PFSK-1 (cell line): ENCODE measurements around the gene CLCN6.

Source experiments
- FOXP2 ChIP-seq: optimal IDR thresholded peaks from 2 replicates; pipeline ENCODE3; 2011; ENCODE audit warnings: borderline replicate concordance, control low read depth, inconsistent platforms; ENCODE audit not compliant: insufficient read depth; ENCODE audit errors: extremely low read length, extremely low read depth
- POLR2AphosphoS5 ChIP-seq: IDR thresholded peaks from 2 replicates; pipeline ENCODE4 v1.6.1; 2012; ENCODE audit warnings: low read depth, mild to moderate bottlenecking, control low read depth, low read length, moderate library complexity
- SIN3A ChIP-seq: IDR thresholded peaks from 2 replicates; pipeline ENCODE4 v1.6.1; 2012; ENCODE audit warnings: mild to moderate bottlenecking, low read length, moderate library complexity, borderline replicate concordance; ENCODE audit not compliant: insufficient read depth
- TAF1 ChIP-seq: IDR thresholded peaks from 2 replicates; pipeline ENCODE4 v1.6.1; 2012; ENCODE audit warnings: low read length, control low read depth, borderline replicate concordance; ENCODE audit not compliant: insufficient read depth
- TF ChIP-seq, protein P1 (sequence below), 2 experiments: IDR thresholded peaks; 2 replicates each; pipeline versions ENCODE4 v1.6.1 to v1.8.0; 2011 to 2012; ENCODE audit warnings: low read depth in 2 of 2, low read length in 2 of 2, control low read depth in 1 of 2, inconsistent platforms in 1 of 2, mild to moderate bottlenecking in 1 of 2, moderate library complexity in 1 of 2; ENCODE audit not compliant: insufficient read depth in 1 of 2

DNA sequence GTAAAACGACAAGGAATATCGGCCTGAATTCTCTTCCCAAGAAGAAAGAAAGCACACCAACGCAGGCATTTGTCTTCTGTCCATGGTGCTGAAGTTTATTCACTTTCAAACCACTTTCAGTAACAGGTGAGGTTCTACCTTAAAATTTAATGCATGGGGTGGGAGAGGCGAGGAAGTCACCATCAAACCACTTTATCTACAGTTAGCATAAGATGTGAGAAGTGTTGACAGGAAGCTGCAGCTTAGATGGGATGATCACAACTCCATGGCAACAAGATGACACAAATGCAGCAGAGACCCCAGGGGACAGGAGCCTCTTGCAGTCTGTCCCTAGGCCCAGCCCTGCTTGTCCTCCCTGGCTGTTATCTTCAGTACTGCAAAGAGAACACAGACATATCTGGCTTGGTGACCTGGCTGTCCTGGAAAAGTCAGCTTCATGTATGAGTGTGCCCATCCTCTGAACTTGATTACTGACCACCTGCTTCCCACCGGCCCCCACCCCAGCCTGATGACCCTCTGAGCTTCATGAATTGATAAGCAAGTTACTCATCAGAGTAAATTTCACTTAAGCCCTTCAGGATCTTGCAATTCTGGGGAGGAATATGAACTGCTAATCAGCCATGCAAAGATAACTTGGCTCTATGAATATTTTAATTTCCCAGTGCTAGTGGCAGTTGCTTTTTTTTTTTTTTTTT is 39.8 kb downstream of the CLCN6 start:
- TF ChIP-seq POLR2AphosphoS5 (no peak), SIN3A (no peak), TAF1 (no peak), FOXP2 (no peak)
- TF ChIP-seq, protein P1, sequence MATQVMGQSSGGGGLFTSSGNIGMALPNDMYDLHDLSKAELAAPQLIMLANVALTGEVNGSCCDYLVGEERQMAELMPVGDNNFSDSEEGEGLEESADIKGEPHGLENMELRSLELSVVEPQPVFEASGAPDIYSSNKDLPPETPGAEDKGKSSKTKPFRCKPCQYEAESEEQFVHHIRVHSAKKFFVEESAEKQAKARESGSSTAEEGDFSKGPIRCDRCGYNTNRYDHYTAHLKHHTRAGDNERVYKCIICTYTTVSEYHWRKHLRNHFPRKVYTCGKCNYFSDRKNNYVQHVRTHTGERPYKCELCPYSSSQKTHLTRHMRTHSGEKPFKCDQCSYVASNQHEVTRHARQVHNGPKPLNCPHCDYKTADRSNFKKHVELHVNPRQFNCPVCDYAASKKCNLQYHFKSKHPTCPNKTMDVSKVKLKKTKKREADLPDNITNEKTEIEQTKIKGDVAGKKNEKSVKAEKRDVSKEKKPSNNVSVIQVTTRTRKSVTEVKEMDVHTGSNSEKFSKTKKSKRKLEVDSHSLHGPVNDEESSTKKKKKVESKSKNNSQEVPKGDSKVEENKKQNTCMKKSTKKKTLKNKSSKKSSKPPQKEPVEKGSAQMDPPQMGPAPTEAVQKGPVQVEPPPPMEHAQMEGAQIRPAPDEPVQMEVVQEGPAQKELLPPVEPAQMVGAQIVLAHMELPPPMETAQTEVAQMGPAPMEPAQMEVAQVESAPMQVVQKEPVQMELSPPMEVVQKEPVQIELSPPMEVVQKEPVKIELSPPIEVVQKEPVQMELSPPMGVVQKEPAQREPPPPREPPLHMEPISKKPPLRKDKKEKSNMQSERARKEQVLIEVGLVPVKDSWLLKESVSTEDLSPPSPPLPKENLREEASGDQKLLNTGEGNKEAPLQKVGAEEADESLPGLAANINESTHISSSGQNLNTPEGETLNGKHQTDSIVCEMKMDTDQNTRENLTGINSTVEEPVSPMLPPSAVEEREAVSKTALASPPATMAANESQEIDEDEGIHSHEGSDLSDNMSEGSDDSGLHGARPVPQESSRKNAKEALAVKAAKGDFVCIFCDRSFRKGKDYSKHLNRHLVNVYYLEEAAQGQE (IDR thresholded peaks at IDR 0.05; ENCODE audit: insufficient read depth in 1 of 2, low read depth in 2 of 2, low read length in 2 of 2), result peak; percentile 92 to 97
